ENCODE results near the gene POC1A. TPM values are rescaled to one million over a fixed set of nuclear protein-coding genes. Genes with fewer than 3 reads are reported as not detected.

POC1A gene
- total RNA-seq, 1 experiment from 2014 or later: 29.0 TPM

- Histone ChIP-seq H3K4me2 (ENCODE audit: insufficient read depth, insufficient read length, low read length) (no peak overlapping the region), H3K79me1 (ENCODE audit: insufficient read depth, low read depth, low read length, poor library complexity, severe bottlenecking) (no peaks in the 10 kb centered on the region), H3K14ac (ENCODE audit: insufficient read depth, low read length) (no peak overlapping the region), H2BK20ac (ENCODE audit: low read depth, low read length, poor library complexity, severe bottlenecking) (no peak overlapping the region), H4K5ac (ENCODE audit: insufficient read length, low read depth, low read length) (no peak overlapping the region), H3K23ac (ENCODE audit: insufficient read length, low read depth, low read length) (no peak overlapping the region), H2BK15ac (ENCODE audit: low read depth, low read length) (no peak overlapping the region), H3K9ac (ENCODE audit: extremely low read depth, insufficient read length, low read length) (no peak overlapping the region), H4K20me1 (ENCODE audit: control insufficient read depth, insufficient read depth, insufficient read length) (no peaks in the 10 kb centered on the region), H3K27me3 (ENCODE audit: insufficient read depth, low read length) (no peaks in the 10 kb centered on the region), H2AK5ac (ENCODE audit: insufficient read length, low read length) (no peak overlapping the region), H3K23me2 (ENCODE audit: insufficient read length, low read depth, low read length, poor library complexity, severe bottlenecking) (no peaks in the 10 kb centered on the region), H3T11ph (ENCODE audit: low read length) (no peak overlapping the region), H3K56ac (ENCODE audit: insufficient read length, low read depth, low read length) (no peak overlapping the region), H4K91ac (ENCODE audit: insufficient read length, low read depth, low read length) (no peak overlapping the region), H2BK5ac (ENCODE audit: insufficient read length, low read length) (no peak overlapping the region), H3K27ac (ENCODE audit: insufficient read length, low read depth, low read length) (no peak overlapping the region), H3K79me2 (ENCODE audit: insufficient read depth, low read length) (no peaks in the 10 kb centered on the region), H2BK120ac (ENCODE audit: low read depth, low read length, poor library complexity, severe bottlenecking) (no peak overlapping the region), H3K4ac (ENCODE audit: low read depth, low read length) (no peak overlapping the region), H2AFZ (ENCODE audit: low read length) (no peak overlapping the region), H2BK12ac (ENCODE audit: insufficient read length, low read depth, low read length) (no peak overlapping the region), H3K9me3 (ENCODE audit: control insufficient read depth, low read depth, low read length) (no peaks in the 10 kb centered on the region), H3K4me1 (ENCODE audit: insufficient read depth, low read length) (no peaks in the 10 kb centered on the region), H3K18ac (ENCODE audit: insufficient read length, low read depth, low read length) (no peak overlapping the region), H4K8ac (replicated peaks; ENCODE audit: insufficient read length, low read depth, low read length) (no peak overlapping the region)
- Mint-ChIP-seq H3K9me3 (no peaks in the 10 kb centered on the region), H3K4me1 (peaks cover 0 to 3% of the 10 kb centered on the region in 2 experiments; a peak in 2 of 4 replicates), H3K36me3 (ENCODE audit: insufficient read depth in 1 of 3, low read depth in 3 of 3) (peaks cover 22 to 63% (median 60%) of the 10 kb centered on the region in 3 experiments; a peak in 6 of 7 replicates), H3K4me3 (no peak overlapping the region), H3K27me3 (ENCODE audit: low read depth) (no peaks in the 10 kb centered on the region), H3K27ac (peak overlapping the region in 1 of 3 experiments; percentile 90; a peak in 2 of 7 replicates)
- no peak for DNase-seq
- WGBS (ENCODE audit: extremely low coverage, insufficient read length, low lambda C conversion rate): no CpG with 5 or more reads among the region's 4 CpGs
- no peak for TF ChIP-seq CTCF (conservative IDR thresholded peaks at IDR 0.05)
Measured at GRCh38 chr3:52126036-52126435, 28.2 kb downstream of the POC1A start.

Data from H9 (cell line).